ENCODE measurements around the gene TSC22D4. TPM values are rescaled to one million over a fixed set of nuclear protein-coding genes. Genes with fewer than 3 reads are reported as not detected.

Gene TSC22D4
- total and polyA plus RNA-seq, 9 of the 15 experiments (the other 6 are each of a cell fraction or from before 2014, with no cell fraction given), result 0.37 to 107 (median 28.7) TPM

GRCh38 chr7:100444311-100445278, 34.4 kb downstream of the TSC22D4 start (continued):
- peak; percentile 54; the same call in 1 of the 2 replicates for TF ChIP-seq KLF1 (tag; IDR thresholded peaks at IDR 0.05)
- peak; percentile 77 for TF ChIP-seq DMBX1 (CRISPR knock-in tag; IDR thresholded peaks at IDR 0.05; ENCODE audit: borderline replicate concordance)
- TF ChIP-seq TAF1 (IDR thresholded peaks at IDR 0.05; ENCODE audit: control insufficient read depth, extremely low read depth, insufficient read depth, low read length, severe bottlenecking), result no peak
- no peak for TF ChIP-seq YBX1 (IDR thresholded peaks at IDR 0.05)
- TF ChIP-seq TCF15 (CRISPR knock-in tag; IDR thresholded peaks at IDR 0.05), result no peak
- 0 out of 2 replicates have a peak, but pooled peaks have one; percentile 19 for TF ChIP-seq FOXP1 (CRISPR knock-in tag; IDR thresholded peaks at IDR 0.05)
- TF ChIP-seq BDP1 (IDR thresholded peaks at IDR 0.05; ENCODE audit: insufficient read depth, insufficient read length), result no peak
- peak; percentile 59; the same call in 1 of the 2 replicates for TF ChIP-seq ELF1 (tag; IDR thresholded peaks at IDR 0.05)
- TF ChIP-seq NFIC (IDR thresholded peaks at IDR 0.05), result peak; percentile 47; the same call in 1 of the 2 replicates
- peak; percentile 74 for TF ChIP-seq HMGN3 (IDR thresholded peaks at IDR 0.05; ENCODE audit: borderline replicate concordance, extremely low read depth, insufficient read length, low read depth, low read length)
- peak; percentile 90 for TF ChIP-seq FOSL1 (tag; conservative IDR thresholded peaks at IDR 0.05)
- TF ChIP-seq NRF1 (conservative IDR thresholded peaks at IDR 0.05 in 1 of 2, IDR thresholded peaks at IDR 0.05 in 1 of 2), result peak; percentile 21 to 36; a peak in 2 of 4 replicates
- no peak for TF ChIP-seq MXD1 (CRISPR knock-in tag; IDR thresholded peaks at IDR 0.05; ENCODE audit: borderline replicate concordance, poor library complexity, severe bottlenecking)
- TF ChIP-seq ZC3H11A (IDR thresholded peaks at IDR 0.05; ENCODE audit: low read depth, low read length), result no peak
- 0 out of 2 replicates have a peak, but pooled peaks have one; percentile 17 for TF ChIP-seq HINFP (tag; conservative IDR thresholded peaks at IDR 0.05; ENCODE audit: low read depth)
- TF ChIP-seq ZNF639 (CRISPR knock-in tag; conservative IDR thresholded peaks at IDR 0.05 in 1 of 2, IDR thresholded peaks at IDR 0.05 in 1 of 2), result peak in 1 of 2 experiments; percentile 88; a peak in 1 of 4 replicates
- TF ChIP-seq FOXK2 (conservative IDR thresholded peaks at IDR 0.05 in 1 of 2, IDR thresholded peaks at IDR 0.05 in 1 of 2; ENCODE audit: low read depth in 2 of 2), result peak; percentile 71 to 79; a peak in 3 of 4 replicates
- peak; percentile 67 for TF ChIP-seq USF2 (CRISPR knock-in tag; IDR thresholded peaks at IDR 0.05)

Measured in K562 (cell line).